ENCODE measurements around the gene YIF1A.
"Not testable (repeated sequence)": the region's sequence is repeated elsewhere in the genome, so short reads cannot be mapped to it uniquely, and the experiment has no call there.

Gene YIF1A

DNA sequence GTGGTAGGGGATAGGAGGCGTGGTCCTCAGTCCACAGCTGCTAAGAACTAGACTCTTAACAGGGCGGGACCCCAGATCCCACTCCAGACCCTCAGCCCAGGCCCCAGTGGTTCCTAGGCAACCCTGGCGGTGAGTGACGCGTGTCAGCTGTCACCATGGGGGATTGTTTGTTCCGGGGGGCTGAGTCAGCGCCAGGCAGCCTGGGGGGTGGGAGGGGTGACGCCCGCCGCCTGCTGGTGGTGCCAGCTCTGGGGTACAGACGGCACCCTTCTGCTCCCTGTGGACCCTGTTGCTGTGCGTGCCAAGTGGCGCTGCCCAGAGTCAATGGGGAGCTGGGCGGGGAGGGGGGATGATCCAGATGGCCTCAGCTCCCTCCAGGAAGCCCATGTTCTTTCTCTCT is 8.5 kb downstream of the YIF1A start:
- H3K9ac ChIP-seq (ENCODE audit: low read depth, low read length): no peak overlapping the region
- H3K27me3 ChIP-seq (ENCODE audit: insufficient read depth, low read length): peaks cover 9% of the 10 kb centered on the region; the same call in 1 of the 2 replicates
- no peaks in the 10 kb centered on the region for H3K9me3 ChIP-seq (ENCODE audit: insufficient read depth, low read depth, low read length)
- no peak overlapping the region for H3K4me3 ChIP-seq (ENCODE audit: low read length)
- no peak overlapping the region for H3K27ac ChIP-seq (ENCODE audit: low read length)
- H3K36me3 ChIP-seq (ENCODE audit: insufficient read depth, low read depth, low read length): peaks cover 14% of the 10 kb centered on the region
- peaks cover 7% of the 10 kb centered on the region; the same call in 1 of the 2 replicates for H3K4me1 ChIP-seq (ENCODE audit: insufficient read depth, low read length)

DNA sequence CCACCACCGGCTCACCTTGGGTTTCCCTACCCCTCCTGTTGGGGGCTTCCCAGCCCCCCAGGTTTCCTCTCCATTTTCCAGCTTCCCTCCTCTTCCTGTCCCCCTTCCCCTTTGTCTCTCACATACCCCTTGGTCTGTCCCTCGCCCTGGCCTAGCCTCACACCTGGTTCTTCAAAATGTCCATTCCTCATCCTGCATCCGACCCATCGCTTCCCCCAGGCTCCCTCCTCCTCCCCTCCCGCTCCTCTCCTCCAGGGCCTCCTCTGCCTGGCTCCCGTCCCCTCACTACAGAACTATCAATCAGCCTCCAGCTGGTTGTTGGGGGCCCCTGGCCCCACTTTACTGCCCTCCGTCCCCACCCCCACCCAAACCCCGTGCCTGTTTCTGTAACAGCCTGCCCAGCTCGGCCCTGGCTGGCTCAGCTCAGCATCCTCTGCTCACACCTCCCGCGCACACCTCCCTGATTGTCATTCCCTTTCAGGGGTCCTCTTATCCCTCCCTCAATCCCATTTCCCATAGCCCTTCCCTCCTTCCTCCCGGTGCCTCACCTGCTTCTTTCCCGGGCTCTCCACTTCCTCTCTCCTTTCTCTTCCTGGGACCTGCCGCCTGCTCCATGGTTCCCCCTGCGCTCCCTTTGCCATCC is 9.7 kb downstream of the YIF1A start:
- H3K36me3 ChIP-seq (ENCODE audit: insufficient read depth, low read depth, low read length): peaks cover 20% of the 10 kb centered on the region
- H3K9ac ChIP-seq (ENCODE audit: low read depth, low read length): no peak overlapping the region
- peak overlapping the region; percentile 63; the same call in 1 of the 2 replicates for H3K4me3 ChIP-seq (ENCODE audit: low read length)
- peaks cover 7% of the 10 kb centered on the region; the same call in 1 of the 2 replicates for H3K4me1 ChIP-seq (ENCODE audit: insufficient read depth, low read length)
- H3K27ac ChIP-seq (ENCODE audit: low read length): no peak overlapping the region
- H3K27me3 ChIP-seq (ENCODE audit: insufficient read depth, low read length): peaks cover 9% of the 10 kb centered on the region; the same call in 1 of the 2 replicates
- no peaks in the 10 kb centered on the region for H3K9me3 ChIP-seq (ENCODE audit: insufficient read depth, low read depth, low read length)

DNA sequence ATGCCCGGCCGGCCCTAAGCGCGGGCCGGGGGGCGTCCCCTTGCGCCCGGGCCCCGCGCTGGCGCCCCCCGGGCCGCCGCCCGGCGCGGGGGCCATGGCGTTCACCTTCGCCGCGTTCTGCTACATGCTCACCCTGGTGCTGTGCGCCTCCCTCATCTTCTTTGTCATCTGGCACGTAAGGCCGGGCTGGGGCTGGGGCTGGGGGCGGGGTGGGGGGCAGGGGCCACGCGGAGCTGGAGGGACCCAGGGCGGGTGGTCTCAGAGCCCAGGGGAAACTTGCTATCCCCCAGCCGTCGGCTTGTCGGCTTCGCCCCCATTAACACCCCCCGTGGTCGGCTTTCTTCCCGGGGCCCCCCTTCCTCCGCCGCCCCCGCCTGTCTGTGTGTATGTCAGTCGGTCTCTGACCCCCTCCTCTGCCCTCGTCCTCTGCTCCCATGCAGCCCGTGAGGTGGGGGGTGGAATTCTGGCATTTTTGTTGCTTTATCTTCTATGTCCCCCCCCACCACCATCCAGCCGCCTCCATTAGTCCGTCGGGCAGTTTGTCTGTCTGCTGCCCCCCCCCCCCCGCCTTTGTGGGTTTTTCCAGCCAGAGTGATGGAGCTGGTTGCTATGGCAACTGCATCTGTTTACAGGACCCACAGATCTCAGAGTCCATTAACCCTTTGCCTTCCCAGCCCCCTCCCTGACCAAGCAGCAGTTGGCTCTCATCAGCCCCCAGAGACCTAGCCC is 10.4 kb downstream of the YIF1A start:
- peaks cover 7% of the 10 kb centered on the region; the same call in 1 of the 2 replicates for H3K4me1 ChIP-seq (ENCODE audit: insufficient read depth, low read length)
- H3K4me3 ChIP-seq (ENCODE audit: low read length): peak overlapping the region; percentile 63; the same call in 1 of the 2 replicates
- H3K27ac ChIP-seq (ENCODE audit: low read length): no peak overlapping the region
- H3K36me3 ChIP-seq (ENCODE audit: insufficient read depth, low read depth, low read length): peaks cover 27% of the 10 kb centered on the region; the same call in 1 of the 2 replicates
- H3K9ac ChIP-seq (ENCODE audit: low read depth, low read length): no peak overlapping the region
- H3K27me3 ChIP-seq (ENCODE audit: insufficient read depth, low read length): peaks cover 9% of the 10 kb centered on the region; the same call in 1 of the 2 replicates
- H3K9me3 ChIP-seq (ENCODE audit: insufficient read depth, low read depth, low read length): no peaks in the 10 kb centered on the region

DNA sequence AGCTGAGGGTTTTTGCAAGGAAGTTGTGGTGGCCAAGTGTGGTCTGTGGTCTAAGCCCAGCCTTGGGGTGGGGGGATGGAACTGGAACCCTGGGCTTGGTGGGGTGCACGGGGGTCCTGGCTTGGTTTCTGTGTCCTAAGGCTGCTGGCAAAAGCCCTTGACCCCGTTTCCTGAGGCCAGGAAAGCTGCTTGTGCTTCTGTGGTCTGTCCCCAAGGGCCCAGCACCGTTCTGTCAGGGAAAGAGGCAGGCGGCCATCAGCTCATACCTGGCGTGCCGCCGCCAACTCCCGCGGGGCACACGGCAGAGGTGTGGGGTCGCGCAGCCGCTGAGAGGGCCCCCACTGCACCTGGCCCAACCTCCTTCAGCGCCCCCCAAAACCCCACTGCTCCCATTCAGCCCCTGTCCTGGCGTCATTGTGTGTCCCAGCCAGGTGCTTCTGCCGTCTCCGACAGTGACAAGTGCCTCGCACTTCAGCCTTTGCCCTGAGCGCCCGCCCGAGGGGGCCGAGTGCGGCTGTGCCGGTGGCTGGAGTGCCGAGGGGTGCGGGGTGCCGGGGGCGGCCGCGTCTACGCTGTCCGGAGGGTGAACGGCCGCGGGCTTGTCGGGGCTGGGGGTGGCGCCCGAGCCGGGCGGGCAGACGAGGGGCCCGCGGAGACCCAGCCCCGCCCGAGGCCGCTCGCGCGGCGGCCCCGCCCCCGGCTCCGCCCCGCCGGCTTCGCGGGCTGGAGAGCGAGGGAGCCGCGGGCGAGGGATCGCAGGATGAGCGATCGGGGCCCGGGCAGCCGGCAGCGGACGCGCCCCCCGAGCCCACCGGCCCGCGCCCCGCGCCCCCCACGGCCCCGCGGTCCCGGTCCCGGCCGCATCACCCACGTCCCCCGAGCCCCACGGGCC is 11.2 kb downstream of the YIF1A start, which contains the start of gene CNIH2:
TSS of gene CNIH2 (plus strand) at position 705 of the 892 bp plus-strand sequence. CDS start 282 bp downstream, outside the sequence.
- H3K4me3 ChIP-seq (ENCODE audit: low read length): peak within 1 kb of the TSS; percentile 63
- peaks cover 9% of the 10 kb centered on the region; the same call in 1 of the 2 replicates for H3K27me3 ChIP-seq (ENCODE audit: insufficient read depth, low read length)
- H3K36me3 ChIP-seq (ENCODE audit: insufficient read depth, low read depth, low read length): peaks cover 35% of the 10 kb centered on the region
- H3K9me3 ChIP-seq (ENCODE audit: insufficient read depth, low read depth, low read length): no peaks in the 10 kb centered on the region
- no peak within 1 kb of the TSS for H3K27ac ChIP-seq (ENCODE audit: low read length)
- H3K4me1 ChIP-seq (ENCODE audit: insufficient read depth, low read length): peaks cover 4% of the 10 kb centered on the region; the same call in 1 of the 2 replicates
- H3K9ac ChIP-seq (ENCODE audit: low read depth, low read length): peak within 1 kb of the TSS; percentile 53; the same call in 1 of the 2 replicates

DNA sequence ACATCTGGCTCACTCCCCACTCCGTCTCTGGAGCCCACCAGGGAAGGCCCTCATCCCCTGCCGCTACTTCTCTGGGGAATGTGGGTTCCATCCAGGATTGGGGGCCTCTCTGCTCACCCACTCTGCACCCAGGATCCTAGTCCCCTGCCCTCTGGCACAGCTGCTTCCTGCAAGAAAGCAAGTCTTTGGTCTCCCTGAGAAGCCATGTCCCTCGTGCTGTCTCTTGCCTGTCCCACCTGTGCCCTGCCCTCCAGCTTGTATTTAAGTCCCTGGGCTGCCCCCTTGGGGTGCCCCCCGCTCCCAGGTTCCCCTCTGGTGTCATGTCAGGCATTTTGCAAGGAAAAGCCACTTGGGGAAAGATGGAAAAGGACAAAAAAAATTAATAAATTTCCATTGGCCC is 11.9 kb downstream of the YIF1A start:
- H3K4me1 ChIP-seq (ENCODE audit: insufficient read depth, low read length); H3K4me3 ChIP-seq (ENCODE audit: low read length); H3K27me3 ChIP-seq (ENCODE audit: insufficient read depth, low read length); H3K27ac ChIP-seq (ENCODE audit: low read length); H3K9me3 ChIP-seq (ENCODE audit: insufficient read depth, low read depth, low read length); H3K9ac ChIP-seq (ENCODE audit: low read depth, low read length): not testable (repeated sequence)
- peaks cover 42% of the 10 kb centered on the region for H3K36me3 ChIP-seq (ENCODE audit: insufficient read depth, low read depth, low read length)

DNA sequence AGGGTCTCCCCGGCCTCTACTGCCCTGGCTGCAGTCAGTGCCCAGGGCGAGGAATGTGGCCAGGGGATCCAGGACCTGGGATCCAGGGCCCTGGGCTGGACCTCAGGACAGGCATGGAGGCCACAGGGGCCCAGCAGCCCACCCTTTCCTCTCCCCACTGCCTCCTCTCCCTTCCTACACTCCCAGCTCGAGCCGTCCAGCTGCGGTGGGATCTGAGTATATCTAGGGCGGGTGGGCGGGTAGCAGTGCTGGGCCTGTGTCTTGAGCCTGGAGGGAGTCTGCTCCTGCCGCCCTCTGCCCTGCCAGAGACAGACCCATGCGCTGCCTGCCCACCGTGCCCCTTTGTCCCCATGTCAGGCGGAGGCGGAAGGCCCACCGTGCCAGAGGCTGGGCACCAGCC is 12.3 kb downstream of the YIF1A start:
- not testable (repeated sequence) for H3K9me3 ChIP-seq (ENCODE audit: insufficient read depth, low read depth, low read length); H3K9ac ChIP-seq (ENCODE audit: low read depth, low read length); H3K4me1 ChIP-seq (ENCODE audit: insufficient read depth, low read length); H3K27ac ChIP-seq (ENCODE audit: low read length); H3K4me3 ChIP-seq (ENCODE audit: low read length); H3K27me3 ChIP-seq (ENCODE audit: insufficient read depth, low read length)
- peaks cover 46% of the 10 kb centered on the region for H3K36me3 ChIP-seq (ENCODE audit: insufficient read depth, low read depth, low read length)

DNA sequence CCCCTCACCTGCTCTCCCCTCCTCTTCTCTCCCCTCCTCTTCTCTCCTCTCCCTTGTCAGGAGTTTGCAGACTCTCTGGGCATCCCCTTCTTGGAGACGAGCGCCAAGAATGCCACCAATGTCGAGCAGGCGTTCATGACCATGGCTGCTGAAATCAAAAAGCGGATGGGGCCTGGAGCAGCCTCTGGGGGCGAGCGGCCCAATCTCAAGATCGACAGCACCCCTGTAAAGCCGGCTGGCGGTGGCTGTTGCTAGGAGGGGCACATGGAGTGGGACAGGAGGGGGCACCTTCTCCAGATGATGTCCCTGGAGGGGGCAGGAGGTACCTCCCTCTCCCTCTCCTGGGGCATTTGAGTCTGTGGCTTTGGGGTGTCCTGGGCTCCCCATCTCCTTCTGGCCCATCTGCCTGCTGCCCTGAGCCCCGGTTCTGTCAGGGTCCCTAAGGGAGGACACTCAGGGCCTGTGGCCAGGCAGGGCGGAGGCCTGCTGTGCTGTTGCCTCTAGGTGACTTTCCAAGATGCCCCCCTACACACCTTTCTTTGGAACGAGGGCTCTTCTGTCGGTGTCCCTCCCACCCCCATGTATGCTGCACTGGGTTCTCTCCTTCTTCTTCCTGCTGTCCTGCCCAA is 12.8 kb downstream of the YIF1A start:
- H3K4me3 ChIP-seq (ENCODE audit: low read length): no peak overlapping the region
- no peak overlapping the region for H3K27ac ChIP-seq (ENCODE audit: low read length)
- peaks cover 2% of the 10 kb centered on the region; the same call in 1 of the 2 replicates for H3K4me1 ChIP-seq (ENCODE audit: insufficient read depth, low read length)
- H3K9ac ChIP-seq (ENCODE audit: low read depth, low read length): no peak overlapping the region
- no peaks in the 10 kb centered on the region for H3K9me3 ChIP-seq (ENCODE audit: insufficient read depth, low read depth, low read length)
- H3K36me3 ChIP-seq (ENCODE audit: insufficient read depth, low read depth, low read length): peaks cover 47% of the 10 kb centered on the region
- H3K27me3 ChIP-seq (ENCODE audit: insufficient read depth, low read length): peaks cover 6% of the 10 kb centered on the region; the same call in 1 of the 2 replicates

DNA sequence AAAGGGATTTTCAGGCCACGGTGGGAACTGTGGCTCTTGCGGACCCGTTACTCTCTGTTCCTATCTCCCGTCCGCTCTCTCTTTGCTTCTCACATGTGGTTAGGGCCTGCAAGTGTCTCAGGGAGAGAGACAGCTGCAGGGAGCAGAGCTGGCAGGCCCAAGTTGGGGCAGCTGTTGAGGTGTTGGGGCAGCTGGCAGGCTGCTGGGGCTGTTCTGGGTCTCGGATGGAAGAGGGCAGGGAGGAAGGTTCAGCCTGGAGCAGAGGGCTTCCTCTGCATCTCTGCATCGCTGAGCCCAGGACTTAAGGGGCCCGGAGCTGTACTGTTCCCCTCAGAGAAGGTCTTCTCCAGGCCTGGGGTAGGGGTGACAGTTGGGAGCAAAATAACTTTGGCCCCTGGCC is 13.5 kb downstream of the YIF1A start:
- Histone ChIP-seq H3K9me3 (ENCODE audit: insufficient read depth, low read depth, low read length) (no peaks in the 10 kb centered on the region), H3K4me3 (ENCODE audit: low read length) (no peak overlapping the region), H3K36me3 (ENCODE audit: insufficient read depth, low read depth, low read length) (peaks cover 47% of the 10 kb centered on the region), H3K9ac (ENCODE audit: low read depth, low read length) (no peak overlapping the region), H3K27ac (ENCODE audit: low read length) (no peak overlapping the region), H3K27me3 (ENCODE audit: insufficient read depth, low read length) (peaks cover 6% of the 10 kb centered on the region; the same call in 1 of the 2 replicates), H3K4me1 (ENCODE audit: insufficient read depth, low read length) (peaks cover 2% of the 10 kb centered on the region; the same call in 1 of the 2 replicates)

DNA sequence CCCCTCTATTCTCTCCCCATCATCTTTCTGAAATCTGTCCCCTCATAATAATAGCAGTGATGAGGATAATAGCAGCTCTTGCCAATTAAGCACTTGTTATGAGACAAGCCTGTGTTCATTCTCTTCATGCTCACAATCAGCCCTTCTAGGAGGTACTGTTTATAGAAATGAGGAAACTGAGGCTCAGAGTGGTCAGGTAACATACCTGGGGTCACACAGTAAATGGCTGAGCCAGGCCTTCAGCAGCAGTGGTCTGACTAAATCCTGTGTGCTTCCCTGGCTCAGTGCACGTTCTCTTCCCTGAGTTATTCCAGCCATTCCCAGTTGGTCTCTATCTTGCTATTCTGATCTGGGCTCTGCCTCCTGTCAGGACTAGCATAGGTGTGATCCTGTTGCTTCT is 14.7 kb downstream of the YIF1A start:
- Histone ChIP-seq H3K4me3 (ENCODE audit: low read length) (no peak overlapping the region), H3K4me1 (ENCODE audit: insufficient read depth, low read length) (peaks cover 9% of the 10 kb centered on the region; the same call in 1 of the 2 replicates), H3K36me3 (ENCODE audit: insufficient read depth, low read depth, low read length) (peaks cover 47% of the 10 kb centered on the region), H3K27ac (ENCODE audit: low read length) (no peak overlapping the region), H3K9me3 (ENCODE audit: insufficient read depth, low read depth, low read length) (no peaks in the 10 kb centered on the region), H3K9ac (ENCODE audit: low read depth, low read length) (no peak overlapping the region), H3K27me3 (ENCODE audit: insufficient read depth, low read length) (peaks cover 5% of the 10 kb centered on the region; the same call in 1 of the 2 replicates)

DNA sequence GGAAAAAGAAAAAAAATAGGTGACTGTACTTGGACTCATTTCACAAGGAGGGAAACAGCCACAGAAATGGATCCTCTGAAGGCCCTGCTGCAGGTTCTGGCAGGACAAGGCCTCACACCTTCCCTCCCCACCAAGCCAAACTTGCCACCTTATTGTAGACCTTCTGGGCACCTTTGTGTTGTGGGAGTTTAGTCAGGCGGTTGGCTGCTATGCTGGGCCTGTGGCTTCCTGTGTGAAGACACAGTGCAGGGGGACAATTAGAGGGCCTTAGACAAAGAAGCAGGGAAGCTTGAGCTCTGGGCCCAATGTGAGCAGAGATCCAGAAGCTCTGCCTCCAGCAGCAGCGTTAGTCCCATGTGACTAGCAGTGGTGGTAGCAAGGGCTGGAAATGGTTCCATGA is 16.3 kb downstream of the YIF1A start:
- no peaks in the 10 kb centered on the region for H3K9me3 ChIP-seq (ENCODE audit: insufficient read depth, low read depth, low read length)
- no peak overlapping the region for H3K9ac ChIP-seq (ENCODE audit: low read depth, low read length)
- H3K4me3 ChIP-seq (ENCODE audit: low read length): no peak overlapping the region
- H3K4me1 ChIP-seq (ENCODE audit: insufficient read depth, low read length): peaks cover 7% of the 10 kb centered on the region; the same call in 1 of the 2 replicates
- H3K36me3 ChIP-seq (ENCODE audit: insufficient read depth, low read depth, low read length): peaks cover 47% of the 10 kb centered on the region
- no peaks in the 10 kb centered on the region for H3K27me3 ChIP-seq (ENCODE audit: insufficient read depth, low read length)
- no peak overlapping the region for H3K27ac ChIP-seq (ENCODE audit: low read length)

DNA sequence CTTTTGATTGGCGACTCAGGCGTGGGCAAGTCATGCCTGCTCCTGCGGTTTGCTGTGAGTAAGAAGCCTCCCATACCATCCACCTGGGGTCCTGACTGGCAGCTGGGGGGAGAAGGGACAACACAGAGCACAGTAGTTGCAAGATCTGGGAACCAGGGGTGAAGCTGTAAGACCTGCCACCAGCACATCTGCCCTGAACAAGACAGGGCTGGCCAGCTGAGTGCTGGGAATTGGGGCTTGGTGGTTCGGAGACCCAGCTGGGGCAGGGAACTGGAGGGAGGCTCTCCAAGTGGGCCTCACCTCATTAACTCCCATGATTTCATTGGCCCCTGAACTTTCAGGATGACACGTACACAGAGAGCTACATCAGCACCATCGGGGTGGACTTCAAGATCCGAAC is 17.1 kb downstream of the YIF1A start:
- Histone ChIP-seq H3K27ac (ENCODE audit: low read length) (no peak overlapping the region), H3K27me3 (ENCODE audit: insufficient read depth, low read length) (no peaks in the 10 kb centered on the region), H3K9ac (ENCODE audit: low read depth, low read length) (no peak overlapping the region), H3K4me1 (ENCODE audit: insufficient read depth, low read length) (peaks cover 7% of the 10 kb centered on the region; the same call in 1 of the 2 replicates), H3K4me3 (ENCODE audit: low read length) (no peak overlapping the region), H3K36me3 (ENCODE audit: insufficient read depth, low read depth, low read length) (peaks cover 47% of the 10 kb centered on the region), H3K9me3 (ENCODE audit: insufficient read depth, low read depth, low read length) (no peaks in the 10 kb centered on the region)
